ENCODE results near the gene LMBR1.

Gene LMBR1

GRCh38 chr7:156773966-156774365, 119.0 kb downstream of the LMBR1 start:
- Histone ChIP-seq H3K4me1 (ENCODE audit: control insufficient read depth, low read length) (peaks cover 36% of the 10 kb centered on the region), H3K27me3 (ENCODE audit: control insufficient read depth, low read length) (no peaks in the 10 kb centered on the region)

DNA sequence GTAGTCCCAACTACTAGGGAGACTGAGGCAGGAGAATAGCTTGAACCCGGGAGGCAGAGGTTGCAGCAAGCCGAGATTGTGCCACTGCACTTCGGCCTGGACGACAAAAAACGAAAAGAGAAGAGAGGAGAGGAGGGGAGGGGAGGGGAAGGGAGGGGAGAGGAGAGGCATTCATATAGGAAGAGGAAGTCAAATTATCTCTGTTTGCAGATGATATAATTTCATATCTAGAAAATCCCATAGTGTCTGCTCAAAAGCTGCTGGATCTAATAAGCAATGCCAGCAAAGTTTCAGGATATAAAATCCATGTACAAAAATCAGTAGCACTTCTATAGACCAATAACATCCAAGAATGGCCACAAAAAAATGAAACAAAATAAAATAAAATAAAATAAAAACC, 120.3 kb downstream of the LMBR1 start:
- H3K27me3 ChIP-seq (ENCODE audit: control insufficient read depth, low read length) = no peaks in the 10 kb centered on the region
- H3K27ac ChIP-seq (ENCODE audit: low read depth, low read length) = no peak overlapping the region
- no peak overlapping the region for H3K4me3 ChIP-seq (ENCODE audit: low read length)
- H3K4me2 ChIP-seq (ENCODE audit: low read length) = no peak overlapping the region
- peaks cover 48% of the 10 kb centered on the region for H3K4me1 ChIP-seq (ENCODE audit: control insufficient read depth, low read length)
- H3K79me2 ChIP-seq (ENCODE audit: control insufficient read depth, low read length) = peaks cover 33% of the 10 kb centered on the region
- no peaks in the 10 kb centered on the region for H4K20me1 ChIP-seq (ENCODE audit: control insufficient read depth, insufficient read depth, low read depth, low read length)
- H3K9me2 ChIP-seq (replicated peaks; ENCODE audit: control insufficient read depth, low read length) = no peaks in the 10 kb centered on the region
- no peaks in the 10 kb centered on the region for H3F3A ChIP-seq (ENCODE audit: control insufficient read depth, insufficient read depth)
- peaks cover 6% of the 10 kb centered on the region; the same call in 1 of the 2 replicates for H3K9me3 ChIP-seq (ENCODE audit: control insufficient read depth, insufficient read depth, low read length)
- TF ChIP-seq, protein P1, sequence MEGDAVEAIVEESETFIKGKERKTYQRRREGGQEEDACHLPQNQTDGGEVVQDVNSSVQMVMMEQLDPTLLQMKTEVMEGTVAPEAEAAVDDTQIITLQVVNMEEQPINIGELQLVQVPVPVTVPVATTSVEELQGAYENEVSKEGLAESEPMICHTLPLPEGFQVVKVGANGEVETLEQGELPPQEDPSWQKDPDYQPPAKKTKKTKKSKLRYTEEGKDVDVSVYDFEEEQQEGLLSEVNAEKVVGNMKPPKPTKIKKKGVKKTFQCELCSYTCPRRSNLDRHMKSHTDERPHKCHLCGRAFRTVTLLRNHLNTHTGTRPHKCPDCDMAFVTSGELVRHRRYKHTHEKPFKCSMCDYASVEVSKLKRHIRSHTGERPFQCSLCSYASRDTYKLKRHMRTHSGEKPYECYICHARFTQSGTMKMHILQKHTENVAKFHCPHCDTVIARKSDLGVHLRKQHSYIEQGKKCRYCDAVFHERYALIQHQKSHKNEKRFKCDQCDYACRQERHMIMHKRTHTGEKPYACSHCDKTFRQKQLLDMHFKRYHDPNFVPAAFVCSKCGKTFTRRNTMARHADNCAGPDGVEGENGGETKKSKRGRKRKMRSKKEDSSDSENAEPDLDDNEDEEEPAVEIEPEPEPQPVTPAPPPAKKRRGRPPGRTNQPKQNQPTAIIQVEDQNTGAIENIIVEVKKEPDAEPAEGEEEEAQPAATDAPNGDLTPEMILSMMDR (IDR thresholded peaks at IDR 0.05; ENCODE audit: low read depth, low read length, poor library complexity, severe bottlenecking) = no peak
- peaks cover 17% of the 10 kb centered on the region for H3K36me3 ChIP-seq (ENCODE audit: control insufficient read depth, low read length)

More at GRCh38 chr7:156773966-156774365, 119.0 kb downstream of the LMBR1 start:
- Histone ChIP-seq H3F3A (ENCODE audit: control insufficient read depth, insufficient read depth) (0 out of 2 replicates have a peak, but pooled peaks cover under 1% of the 10 kb centered on the region), H3K9me2 (replicated peaks; ENCODE audit: control insufficient read depth, low read length) (no peaks in the 10 kb centered on the region), H3K4me2 (ENCODE audit: low read length) (peak overlapping the region; percentile 33), H3K36me3 (ENCODE audit: control insufficient read depth, low read length) (peaks cover 11% of the 10 kb centered on the region), H3K27ac (ENCODE audit: low read depth, low read length) (no peak overlapping the region), H3K79me2 (ENCODE audit: control insufficient read depth, low read length) (peaks cover 27% of the 10 kb centered on the region), H3K4me3 (ENCODE audit: low read length) (peak overlapping the region; percentile 5; the same call in 1 of the 2 replicates), H4K20me1 (ENCODE audit: control insufficient read depth, insufficient read depth, low read depth, low read length) (no peaks in the 10 kb centered on the region), H3K9me3 (ENCODE audit: control insufficient read depth, insufficient read depth, low read length) (peaks cover 6% of the 10 kb centered on the region; the same call in 1 of the 2 replicates)
- TF ChIP-seq, protein P1 (IDR thresholded peaks at IDR 0.05; ENCODE audit: low read depth, low read length, poor library complexity, severe bottlenecking) = no peak
- TF ChIP-seq EZH2phosphoT487 (IDR thresholded peaks at IDR 0.05; ENCODE audit: borderline replicate concordance, low read length) = no peak

DNA sequence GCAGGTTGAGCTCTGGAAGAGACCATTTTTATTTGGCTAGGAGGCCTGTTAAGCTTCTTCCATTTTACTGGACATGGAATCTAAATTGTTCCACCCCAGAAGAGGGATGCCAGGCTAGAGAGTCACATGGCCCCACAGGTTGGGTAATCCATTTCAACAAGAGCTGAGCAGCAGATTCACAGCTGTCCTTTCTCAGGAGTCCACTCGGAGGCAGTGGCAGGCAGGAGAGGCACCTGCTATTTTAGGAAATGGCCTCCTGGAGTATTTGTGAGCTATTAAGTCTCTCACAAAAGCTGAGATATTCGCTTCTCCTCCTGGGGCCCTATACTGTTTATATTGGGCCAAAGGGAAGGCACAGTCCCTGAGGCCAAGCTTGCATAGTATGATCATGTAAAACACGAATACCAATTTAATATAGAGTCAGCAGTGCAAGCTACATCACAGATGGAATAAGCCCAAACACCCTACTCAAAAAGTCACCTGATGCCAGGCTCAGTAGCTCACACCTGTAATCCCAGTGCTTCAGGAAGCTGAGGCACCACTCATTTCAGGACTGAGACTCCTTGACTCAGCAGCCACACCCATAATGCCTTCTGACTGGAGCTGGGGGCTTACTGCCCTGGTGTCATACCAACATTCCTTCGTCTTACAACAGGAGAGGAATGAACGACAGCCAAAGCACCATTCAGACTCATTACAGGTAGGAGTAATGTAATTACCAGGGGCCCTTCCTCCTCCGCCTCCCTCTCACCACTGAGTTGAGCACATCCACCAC, 124.1 kb downstream of the LMBR1 start:
- peaks cover 42% of the 10 kb centered on the region for H3K4me1 ChIP-seq (ENCODE audit: control insufficient read depth, low read length)
- H3K27ac ChIP-seq (ENCODE audit: low read depth, low read length) = no peak overlapping the region
- H3F3A ChIP-seq (ENCODE audit: control insufficient read depth, insufficient read depth) = peaks cover 2% of the 10 kb centered on the region; the same call in 1 of the 2 replicates
- H3K79me2 ChIP-seq (ENCODE audit: control insufficient read depth, low read length) = peaks cover 33% of the 10 kb centered on the region
- H3K9me2 ChIP-seq (replicated peaks; ENCODE audit: control insufficient read depth, low read length) = no peaks in the 10 kb centered on the region
- H3K27me3 ChIP-seq (ENCODE audit: control insufficient read depth, low read length) = no peaks in the 10 kb centered on the region
- H3K4me2 ChIP-seq (ENCODE audit: low read length) = peak overlapping the region; percentile 27
- no peaks in the 10 kb centered on the region for H4K20me1 ChIP-seq (ENCODE audit: control insufficient read depth, insufficient read depth, low read depth, low read length)
- H3K36me3 ChIP-seq (ENCODE audit: control insufficient read depth, low read length) = peaks cover 13% of the 10 kb centered on the region
- peak overlapping the region; percentile 7; the same call in 1 of the 2 replicates for H3K4me3 ChIP-seq (ENCODE audit: low read length)
- TF ChIP-seq, protein P1 (IDR thresholded peaks at IDR 0.05; ENCODE audit: low read depth, low read length, poor library complexity, severe bottlenecking) = no peak
- TF ChIP-seq EZH2phosphoT487 (IDR thresholded peaks at IDR 0.05; ENCODE audit: borderline replicate concordance, low read length) = no peak
- H3K9me3 ChIP-seq (ENCODE audit: control insufficient read depth, insufficient read depth, low read length) = peaks cover 6% of the 10 kb centered on the region; the same call in 1 of the 2 replicates

All from DOHH2 (cell line).